Measurements from ENCODE around the gene GLB1L3.

The GLB1L3 gene

DNA sequence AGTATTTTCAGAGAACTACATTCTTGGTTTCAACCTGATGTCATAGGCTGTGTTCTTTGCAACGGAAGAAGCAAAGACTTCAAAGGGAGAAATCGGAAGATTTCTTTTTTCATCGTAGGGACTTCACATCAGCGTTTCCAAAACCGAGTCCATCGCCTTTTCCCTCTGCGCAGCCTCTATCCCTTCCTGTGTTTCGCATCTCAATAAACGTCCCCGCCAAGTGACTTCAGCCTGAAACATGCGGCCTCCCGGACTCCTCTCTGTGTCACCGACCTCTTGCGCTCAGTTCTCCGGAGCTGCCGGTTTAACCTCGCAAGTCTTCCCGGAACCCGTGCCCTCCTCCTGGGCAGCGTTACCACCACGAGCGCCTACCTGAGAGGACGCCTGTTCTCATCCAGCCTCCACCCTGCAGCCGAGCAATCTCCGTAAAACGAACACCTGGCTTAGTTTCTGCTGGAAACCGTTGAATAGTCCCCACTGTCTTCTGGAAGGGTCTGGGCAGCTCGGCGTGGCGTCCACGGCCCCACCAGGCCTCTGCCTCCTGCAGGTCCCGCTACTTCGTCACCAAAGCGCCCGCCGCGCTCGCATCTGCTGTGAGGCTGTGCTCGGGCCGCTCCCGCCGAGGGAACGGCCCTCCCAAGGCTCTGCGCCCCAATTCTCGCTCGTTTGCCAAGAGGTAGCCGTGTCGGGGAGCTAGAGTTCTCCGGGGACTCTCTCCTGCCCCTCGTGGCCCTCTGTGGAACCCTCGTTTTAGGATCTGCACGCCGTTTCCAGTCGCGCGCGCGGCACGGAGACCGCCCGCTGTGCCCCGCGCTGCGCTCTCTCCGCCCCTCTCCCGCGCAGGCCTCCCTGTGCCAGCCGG, at the start of gene GLB1L3 (continued):
- no peak for TF ChIP-seq KLF16 (tag by site-specific recombination; IDR thresholded peaks at IDR 0.05)
- no peak for TF ChIP-seq ZNF473 (tag by site-specific recombination; IDR thresholded peaks at IDR 0.05)
- TF ChIP-seq PRDM1 (tag by site-specific recombination; IDR thresholded peaks at IDR 0.05), result peak; percentile 42; the same call in 1 of the 2 replicates
- no peak; the same call in 1 of the 2 replicates for TF ChIP-seq ZNF660 (tag by site-specific recombination; IDR thresholded peaks at IDR 0.05)
- peak; percentile 71 for TF ChIP-seq TCF7L2 (IDR thresholded peaks at IDR 0.05; ENCODE audit: borderline replicate concordance, low read depth, low read length)
- no peak for TF ChIP-seq ZNF121 (tag by site-specific recombination; IDR thresholded peaks at IDR 0.05)
- TF ChIP-seq ZNF114 (tag by site-specific recombination; IDR thresholded peaks at IDR 0.05), result no peak
- TF ChIP-seq ZNF510 (tag by site-specific recombination; IDR thresholded peaks at IDR 0.05; ENCODE audit: insufficient replicate concordance), result no peak
- TF ChIP-seq MYNN (tag by site-specific recombination; IDR thresholded peaks at IDR 0.05; ENCODE audit: borderline replicate concordance), result no peak
- TF ChIP-seq, protein P1, sequence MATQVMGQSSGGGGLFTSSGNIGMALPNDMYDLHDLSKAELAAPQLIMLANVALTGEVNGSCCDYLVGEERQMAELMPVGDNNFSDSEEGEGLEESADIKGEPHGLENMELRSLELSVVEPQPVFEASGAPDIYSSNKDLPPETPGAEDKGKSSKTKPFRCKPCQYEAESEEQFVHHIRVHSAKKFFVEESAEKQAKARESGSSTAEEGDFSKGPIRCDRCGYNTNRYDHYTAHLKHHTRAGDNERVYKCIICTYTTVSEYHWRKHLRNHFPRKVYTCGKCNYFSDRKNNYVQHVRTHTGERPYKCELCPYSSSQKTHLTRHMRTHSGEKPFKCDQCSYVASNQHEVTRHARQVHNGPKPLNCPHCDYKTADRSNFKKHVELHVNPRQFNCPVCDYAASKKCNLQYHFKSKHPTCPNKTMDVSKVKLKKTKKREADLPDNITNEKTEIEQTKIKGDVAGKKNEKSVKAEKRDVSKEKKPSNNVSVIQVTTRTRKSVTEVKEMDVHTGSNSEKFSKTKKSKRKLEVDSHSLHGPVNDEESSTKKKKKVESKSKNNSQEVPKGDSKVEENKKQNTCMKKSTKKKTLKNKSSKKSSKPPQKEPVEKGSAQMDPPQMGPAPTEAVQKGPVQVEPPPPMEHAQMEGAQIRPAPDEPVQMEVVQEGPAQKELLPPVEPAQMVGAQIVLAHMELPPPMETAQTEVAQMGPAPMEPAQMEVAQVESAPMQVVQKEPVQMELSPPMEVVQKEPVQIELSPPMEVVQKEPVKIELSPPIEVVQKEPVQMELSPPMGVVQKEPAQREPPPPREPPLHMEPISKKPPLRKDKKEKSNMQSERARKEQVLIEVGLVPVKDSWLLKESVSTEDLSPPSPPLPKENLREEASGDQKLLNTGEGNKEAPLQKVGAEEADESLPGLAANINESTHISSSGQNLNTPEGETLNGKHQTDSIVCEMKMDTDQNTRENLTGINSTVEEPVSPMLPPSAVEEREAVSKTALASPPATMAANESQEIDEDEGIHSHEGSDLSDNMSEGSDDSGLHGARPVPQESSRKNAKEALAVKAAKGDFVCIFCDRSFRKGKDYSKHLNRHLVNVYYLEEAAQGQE (tag by site-specific recombination; IDR thresholded peaks at IDR 0.05), result no peak
- no peak for TF ChIP-seq ZNF433 (tag by site-specific recombination; IDR thresholded peaks at IDR 0.05; ENCODE audit: low read depth)
- no peak for TF ChIP-seq ZNF623 (tag by site-specific recombination; IDR thresholded peaks at IDR 0.05)
- no peak for TF ChIP-seq ZNF324 (tag by site-specific recombination; IDR thresholded peaks at IDR 0.05)
- TF ChIP-seq GFI1B (tag by site-specific recombination; IDR thresholded peaks at IDR 0.05), result no peak
- TF ChIP-seq ZNF664 (tag by site-specific recombination; IDR thresholded peaks at IDR 0.05), result peak; percentile 99
- TF ChIP-seq ZNF248 (tag by site-specific recombination; IDR thresholded peaks at IDR 0.05), result no peak
- TF ChIP-seq ZNF292 (tag by site-specific recombination; IDR thresholded peaks at IDR 0.05; ENCODE audit: borderline replicate concordance, low read depth), result no peak
- peak; percentile 84; the same call in 1 of the 2 replicates for TF ChIP-seq KLF8 (tag by site-specific recombination; IDR thresholded peaks at IDR 0.05)
- TF ChIP-seq ZNF777 (tag by site-specific recombination; IDR thresholded peaks at IDR 0.05; ENCODE audit: borderline replicate concordance), result no peak
- no peak for TF ChIP-seq ZNF571 (tag by site-specific recombination; IDR thresholded peaks at IDR 0.05)
- peak; percentile 34 for TF ChIP-seq ZNF629 (tag by site-specific recombination; IDR thresholded peaks at IDR 0.05)
- no peak for TF ChIP-seq ZSCAN16 (tag by site-specific recombination; IDR thresholded peaks at IDR 0.05)
- TF ChIP-seq SP3 (tag by site-specific recombination; IDR thresholded peaks at IDR 0.05), result peak; percentile 32; the same call in 1 of the 2 replicates
- no peak; the same call in 1 of the 2 replicates for TF ChIP-seq ZBTB48 (tag by site-specific recombination; IDR thresholded peaks at IDR 0.05)
- TF ChIP-seq YY2 (tag by site-specific recombination; IDR thresholded peaks at IDR 0.05), result no peak
- no peak for TF ChIP-seq ZNF138 (tag by site-specific recombination; IDR thresholded peaks at IDR 0.05; ENCODE audit: borderline replicate concordance)
- no peak for TF ChIP-seq HOXD13 (CRISPR knock-in tag; IDR thresholded peaks at IDR 0.05; ENCODE audit: borderline replicate concordance)
- no peak for TF ChIP-seq ZNF654 (tag by site-specific recombination; IDR thresholded peaks at IDR 0.05; ENCODE audit: low read depth)
- no peak for TF ChIP-seq REPIN1 (tag by site-specific recombination; IDR thresholded peaks at IDR 0.05; ENCODE audit: low read depth)
- no peak for TF ChIP-seq ZNF514 (tag by site-specific recombination; IDR thresholded peaks at IDR 0.05)
- TF ChIP-seq, protein P2, sequence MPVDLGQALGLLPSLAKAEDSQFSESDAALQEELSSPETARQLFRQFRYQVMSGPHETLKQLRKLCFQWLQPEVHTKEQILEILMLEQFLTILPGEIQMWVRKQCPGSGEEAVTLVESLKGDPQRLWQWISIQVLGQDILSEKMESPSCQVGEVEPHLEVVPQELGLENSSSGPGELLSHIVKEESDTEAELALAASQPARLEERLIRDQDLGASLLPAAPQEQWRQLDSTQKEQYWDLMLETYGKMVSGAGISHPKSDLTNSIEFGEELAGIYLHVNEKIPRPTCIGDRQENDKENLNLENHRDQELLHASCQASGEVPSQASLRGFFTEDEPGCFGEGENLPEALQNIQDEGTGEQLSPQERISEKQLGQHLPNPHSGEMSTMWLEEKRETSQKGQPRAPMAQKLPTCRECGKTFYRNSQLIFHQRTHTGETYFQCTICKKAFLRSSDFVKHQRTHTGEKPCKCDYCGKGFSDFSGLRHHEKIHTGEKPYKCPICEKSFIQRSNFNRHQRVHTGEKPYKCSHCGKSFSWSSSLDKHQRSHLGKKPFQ (tag by site-specific recombination; IDR thresholded peaks at IDR 0.05), result no peak
- no peak for TF ChIP-seq ZNF174 (tag by site-specific recombination; IDR thresholded peaks at IDR 0.05)
- TF ChIP-seq, protein P3, sequence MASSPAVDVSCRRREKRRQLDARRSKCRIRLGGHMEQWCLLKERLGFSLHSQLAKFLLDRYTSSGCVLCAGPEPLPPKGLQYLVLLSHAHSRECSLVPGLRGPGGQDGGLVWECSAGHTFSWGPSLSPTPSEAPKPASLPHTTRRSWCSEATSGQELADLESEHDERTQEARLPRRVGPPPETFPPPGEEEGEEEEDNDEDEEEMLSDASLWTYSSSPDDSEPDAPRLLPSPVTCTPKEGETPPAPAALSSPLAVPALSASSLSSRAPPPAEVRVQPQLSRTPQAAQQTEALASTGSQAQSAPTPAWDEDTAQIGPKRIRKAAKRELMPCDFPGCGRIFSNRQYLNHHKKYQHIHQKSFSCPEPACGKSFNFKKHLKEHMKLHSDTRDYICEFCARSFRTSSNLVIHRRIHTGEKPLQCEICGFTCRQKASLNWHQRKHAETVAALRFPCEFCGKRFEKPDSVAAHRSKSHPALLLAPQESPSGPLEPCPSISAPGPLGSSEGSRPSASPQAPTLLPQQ (tag by site-specific recombination; IDR thresholded peaks at IDR 0.05), result peak; percentile 45; the same call in 1 of the 2 replicates
- no peak for TF ChIP-seq ZNF544 (tag by site-specific recombination; IDR thresholded peaks at IDR 0.05)
- no peak for TF ChIP-seq ZNF239 (tag by site-specific recombination; IDR thresholded peaks at IDR 0.05)
